K562 (cell line): Measurements from ENCODE around the gene EPHB3. TPM values are rescaled to one million over a fixed set of nuclear protein-coding genes. Genes with fewer than 3 reads are reported as not detected.

Source experiments
- ATAC-seq: fragments of 200-7000 bp; cut with Tn5 transposase; 3 replicates; pipeline ENCODE4 v1.9.1; 2020; ENCODE audit warnings: moderate library complexity
- BruUV-seq: library from RNA; stranded (reverse); fragments of 400-500 nt; replicated peaks from 2 replicates; lab custom pipeline; 2021; lab: Mats Ljungman, UMichigan
- CTCF ChIA-PET: fragments of 300-600 bp; formaldehyde crosslinking; extraction: SDS; loops from one replicate; lab custom pipeline; 2021; ENCODE audit warnings: low intra/inter-chr PET ratio; lab: Yijun Ruan, JAX
- POLR2A ChIA-PET: fragments of 300-600, 350-650 bp; sonication (Branson Sonifier 250); formaldehyde crosslinking; extraction: SDS; loops from one replicate; lab custom pipeline; 2021; ENCODE audit warnings: antibody characterized with exemption, inconsistent platforms; lab: Yijun Ruan, JAX
- DNase-seq, 4 experiments: peaks; one replicate each; pipeline versions ENCODE4 v3.0.0 to v3.0.0-alpha.2; 2011 to 2018; ENCODE audit warnings: low spot score in 3 of 4, mixed read lengths in 3 of 4; ENCODE audit errors: extremely low read depth in 1 of 4
- FAIRE-seq: peaks from 2 replicates; lab custom pipeline; 2011; peaks lifted over from hg19 to GRCh38; lab: Jason Lieb, UNC
- H2AFZ ChIP-seq: 2 replicates; pipeline ENCODE4 v1.6.0; 2011; ENCODE audit warnings: low read depth, low read length, control low read depth, inconsistent platforms
- H3K27ac ChIP-seq: fragments of 200-600 bp; 3 replicates; pipeline ENCODE4 v1.8.0; 2011; ENCODE audit warnings: low read depth, mild to moderate bottlenecking, control low read depth, inconsistent platforms, low read length, moderate library complexity, mixed read lengths; ENCODE audit errors: extremely low read depth
- H3K27me3 ChIP-seq, 2 experiments: fragments of 300-600 bp in 1 of 2; 2 replicates in 1 of 2; 3 replicates in 1 of 2; pipeline versions ENCODE4 v1.6.0 to v1.8.0; 2011; ENCODE audit warnings: inconsistent platforms in 2 of 2, low read length in 2 of 2, mild to moderate bottlenecking in 1 of 2, mixed read lengths in 1 of 2, moderate library complexity in 1 of 2; ENCODE audit not compliant: control insufficient read depth in 2 of 2, insufficient read depth in 2 of 2
- H3K36me3 ChIP-seq: fragments of 300-600 bp; 3 replicates; pipeline ENCODE4 v1.8.0; 2011; ENCODE audit warnings: mild to moderate bottlenecking, low read length, inconsistent platforms; ENCODE audit not compliant: control insufficient read depth, insufficient read depth
- H3K4me1 ChIP-seq, 2 experiments: fragments of 200-600 bp in 1 of 2; replicated peaks in 1 of 2; 2 replicates in 1 of 2; 3 replicates in 1 of 2; pipeline versions ENCODE4 v1.5.1 to v1.8.0; 2011; ENCODE audit warnings: inconsistent platforms in 2 of 2, low read length in 2 of 2, mild to moderate bottlenecking in 1 of 2, mixed read lengths in 1 of 2, moderate library complexity in 1 of 2; ENCODE audit not compliant: control insufficient read depth in 2 of 2, insufficient read depth in 2 of 2
- H3K4me2 ChIP-seq: 2 replicates; pipeline ENCODE4 v1.6.1; 2011; ENCODE audit warnings: low read length, control low read depth, inconsistent platforms, mixed read lengths; ENCODE audit not compliant: insufficient read depth
- H3K4me3 ChIP-seq: fragments of 200-600 bp; sonication (generic), shearing (Covaris generic); 2 replicates; pipeline ENCODE4 v1.5.1; 2016; ENCODE audit warnings: control low read depth, inconsistent platforms
- H3K79me2 ChIP-seq: fragments of 200-600 bp; 3 replicates; pipeline ENCODE4 v1.8.0; 2011; ENCODE audit warnings: low read length, inconsistent platforms; ENCODE audit not compliant: control insufficient read depth, insufficient read depth
- H3K9ac ChIP-seq, 2 experiments: 2 replicates each; pipeline versions ENCODE4 v1.6.0 to v1.6.1; 2011; ENCODE audit warnings: low read depth in 2 of 2, low read length in 2 of 2, control low read depth in 1 of 2, inconsistent platforms in 1 of 2, mild to moderate bottlenecking in 1 of 2, mixed read lengths in 1 of 2; ENCODE audit not compliant: insufficient read depth in 1 of 2
- H3K9me1 ChIP-seq: one replicate; pipeline ENCODE4 v1.6.0; 2011; ENCODE audit warnings: inconsistent platforms, mild to moderate bottlenecking, low read length, moderate library complexity; ENCODE audit not compliant: control insufficient read depth, insufficient read depth
- H3K9me3 ChIP-seq: replicated peaks from 2 replicates; pipeline ENCODE4 v1.5.1; 2011; ENCODE audit warnings: low read depth, low read length, inconsistent platforms; ENCODE audit not compliant: control insufficient read depth, insufficient read depth
- H4K20me1 ChIP-seq: replicated peaks from 2 replicates; pipeline ENCODE4 v1.6.1; 2011; ENCODE audit warnings: low read length, inconsistent platforms, mixed read lengths; ENCODE audit not compliant: control insufficient read depth, insufficient read depth
- ETV1 ChIP-seq: fragments of 450-650 bp; conservative IDR thresholded peaks from 2 replicates; pipeline ENCODE4 v1.6.1; 2016; ENCODE audit warnings: missing genetic modification characterization, control low read depth, low read depth, missing compliant biosample characterization
- FOXP1 ChIP-seq: sonication (generic); formaldehyde crosslinking; IDR thresholded peaks from 2 replicates; pipeline ENCODE4 v1.8.0; 2022; ENCODE audit warnings: mild to moderate bottlenecking, missing genetic modification reagents
- KLF6 ChIP-seq: fragments of 250-450 bp; sonication (Bioruptor Pico); IDR thresholded peaks from 2 replicates; pipeline ENCODE4 v1.4.0; 2020; ENCODE audit warnings: mild to moderate bottlenecking, moderate library complexity, borderline replicate concordance
- NBN ChIP-seq: fragments of 450-650 bp; IDR thresholded peaks from 2 replicates; pipeline ENCODE4 v1.6.1; 2016; ENCODE audit warnings: low read depth, mild to moderate bottlenecking
- NCOA6 ChIP-seq: fragments of 450-650 bp; IDR thresholded peaks from 2 replicates; pipeline ENCODE4 v1.6.1; 2017; ENCODE audit warnings: mild to moderate bottlenecking
- OTX1 ChIP-seq: fragments of 450-650 bp; formaldehyde crosslinking; IDR thresholded peaks from 2 replicates; pipeline ENCODE4 v1.4.0; 2022; ENCODE audit warnings: mild to moderate bottlenecking
- SMARCB1 ChIP-seq: IDR thresholded peaks from 2 replicates; pipeline ENCODE4 v1.6.1; 2011; ENCODE audit warnings: improper control_type of control experiment, low read depth; ENCODE audit not compliant: insufficient read length
- SNIP1 ChIP-seq: fragments of 450-650 bp; IDR thresholded peaks from 2 replicates; pipeline ENCODE4 v1.7.1; 2017; ENCODE audit warnings: low read depth, mild to moderate bottlenecking
- ZNF217 ChIP-seq: sonication (generic); formaldehyde crosslinking; IDR thresholded peaks from 2 replicates; pipeline ENCODE4 v1.8.0; 2022; ENCODE audit warnings: mild to moderate bottlenecking, missing genetic modification reagents
- ZNF253 ChIP-seq: fragments of 250-450 bp; sonication (Bioruptor Pico); conservative IDR thresholded peaks from 2 replicates; pipeline ENCODE4 v1.6.1; 2021; ENCODE audit warnings: mild to moderate bottlenecking
- ZNF354B ChIP-seq: fragments of 250-450 bp; sonication (Bioruptor Pico); IDR thresholded peaks from 2 replicates; pipeline ENCODE4 v1.4.0; 2020
- ZNF384 ChIP-seq: IDR thresholded peaks from 2 replicates; pipeline ENCODE4 v1.6.1; 2012; ENCODE audit warnings: low read depth, low read length, improper control_type of control experiment
- ZNF511 ChIP-seq: sonication (generic); formaldehyde crosslinking; IDR thresholded peaks from 2 replicates; pipeline ENCODE4 v1.8.0; 2022; ENCODE audit warnings: mild to moderate bottlenecking, missing genetic modification reagents
- ZNF668 ChIP-seq: fragments of 250-450 bp; sonication (Bioruptor Pico); IDR thresholded peaks from 2 replicates; pipeline ENCODE4 v1.8.0; 2022; ENCODE audit warnings: mild to moderate bottlenecking, inconsistent platforms
- WGBS: fragments of 100-300 bp; shearing (Covaris generic); methylation state at CpG from one replicate; pipeline ENCODE4 v1.1.6; 2016; ENCODE audit warnings: low coverage, mixed read lengths; ENCODE audit not compliant: insufficient coverage; ENCODE audit errors: missing lambda C conversion rate; 5-methylcytosine and 5-hydroxymethylcytosine counted together
- in situ Hi-C: fragments of 300-500 bp; cut with MboI; formaldehyde crosslinking; loops from 4 replicates; pipeline ENCODE4 v1.15.0; 2018; ENCODE audit warnings: inconsistent platforms, mixed read lengths
- intact Hi-C: fragments of 100-400 bp; cut with micrococcal nuclease; formaldehyde crosslinking; loops from 2 replicates; pipeline ENCODE4 v1.14.2; 2022
- polyA plus RNA-seq, 8 experiments: library from polyadenylated mRNA; depleted of rRNA in 4 of 8; stranded (reverse) in 5 of 8; unstranded in 3 of 8; fragments of >200 nt; fragmentation: Nextera tagmentation in 2 of 8; fragmentation: Illumina TruSeq in 1 of 8; extraction: Ambion mirVana in 2 of 8; extraction: Trizol in 1 of 8; gene quantifications; 2 replicates each; pipeline versions ENCODE4 v1.2.1 to v1.2.3, GENCODE V29; 2011 to 2014; ENCODE audit warnings: inconsistent platforms in 1 of 8, missing spikeins in 1 of 8
- total RNA-seq, 7 experiments: library from RNA; depleted of rRNA in 6 of 7; stranded (reverse); fragments of >200 nt in 6 of 7; fragmentation: Illumina TruSeq in 2 of 7; extraction: Trizol in 2 of 7; gene quantifications; 2 replicates each; pipeline versions ENCODE4 v1.2.1 to v1.2.3, GENCODE V29; 2011 to 2021; ENCODE audit warnings: low replicate concordance in 1 of 7

Gene EPHB3
- total and polyA plus RNA-seq, 9 of the 15 experiments (the other 6 are each of a cell fraction or from before 2014, with no cell fraction given), result not detected

- FAIRE-seq, result no peak
- ChIA-PET POLR2A (interaction anchor here (0.5 to 1.4 kb wide), 3 partner anchors 12 to 181 kb away, joined by 3 read pairs; no protein-coding TSS in a partner anchor), CTCF (no interaction called here)
- intact Hi-C loops (no loop called here), in situ Hi-C loops (no loop called here)
- no peak for ATAC-seq
- no TSS peak for BruUV-seq
- H2AFZ ChIP-seq, result no peak overlapping the region
- DNase-seq, result no peak
- H3K27ac ChIP-seq, result no peak overlapping the region
- no peaks in the 10 kb centered on the region for H3K9me3 ChIP-seq
- no peak overlapping the region for H3K4me3 ChIP-seq
- H3K9ac ChIP-seq, result no peak overlapping the region
- peaks cover 49 to 94% of the 10 kb centered on the region in 2 experiments for H3K27me3 ChIP-seq
- 1% methylated on average over 13 of the region's 13 CpGs for WGBS
- H3K4me1 ChIP-seq, result no peaks in the 10 kb centered on the region; a peak in 1 of 5 replicates
- no peak for TF ChIP-seq SNIP1
- no peak for TF ChIP-seq ZNF384
- no peak for TF ChIP-seq ZNF668 (CRISPR knock-in tag)
- no peak for TF ChIP-seq FOXP1 (CRISPR knock-in tag)
- no peak for TF ChIP-seq OTX1 (CRISPR knock-in tag)
- no peak for TF ChIP-seq SMARCB1
- TF ChIP-seq NCOA6, result no peak
- no peak for TF ChIP-seq KLF6 (CRISPR knock-in tag)
- TF ChIP-seq NBN, result no peak
- no peak for TF ChIP-seq ZNF217 (CRISPR knock-in tag)
- TF ChIP-seq ZNF354B (CRISPR knock-in tag), result no peak
- no peak for TF ChIP-seq ZNF511 (CRISPR knock-in tag)
- no peak for TF ChIP-seq ETV1 (tag)
- TF ChIP-seq ZNF253 (CRISPR knock-in tag), result no peak
- H3K9me1 ChIP-seq, result no peaks in the 10 kb centered on the region
- no peaks in the 10 kb centered on the region for H4K20me1 ChIP-seq
- H3K4me2 ChIP-seq, result no peak overlapping the region
- H3K36me3 ChIP-seq, result no peaks in the 10 kb centered on the region
- H3K79me2 ChIP-seq, result no peaks in the 10 kb centered on the region
Observed at GRCh38 chr3:184552863-184553262, 8.7 kb upstream of the EPHB3 start.
